GM23338 (cell line): ENCODE measurements around the gene HDC. TPM values are rescaled to one million over a fixed set of nuclear protein-coding genes. Genes with fewer than 3 reads are reported as not detected.

Experiments
- ATAC-seq: fragments of 200-7000 bp; cut with Tn5 transposase; 3 replicates; pipeline ENCODE4 v1.9.1; 2020
- DNase-seq: peaks from one replicate; pipeline ENCODE4 v3.0.0-alpha.2; 2015; ENCODE audit warnings: low spot score
- H2AFZ ChIP-seq: fragments of 200-600 bp; sonication (generic); 2 replicates; pipeline ENCODE4 v1.8.0; 2016; ENCODE audit warnings: antibody characterized with exemption, mild to moderate bottlenecking, moderate library complexity
- H3F3A ChIP-seq: fragments of 200-600 bp; sonication (generic); replicated peaks from 2 replicates; pipeline ENCODE4 v1.8.0; 2017; ENCODE audit warnings: antibody characterized with exemption, mixed run types, low read depth
- H3K27ac ChIP-seq: fragments of 200-600 bp; sonication (generic); 2 replicates; pipeline ENCODE4 v1.6.1; 2016; ENCODE audit warnings: low read depth
- H3K27me3 ChIP-seq: fragments of 200-600 bp; sonication (generic); 2 replicates; pipeline ENCODE4 v1.8.0; 2016; ENCODE audit warnings: mild to moderate bottlenecking, mixed run types, moderate library complexity; ENCODE audit not compliant: insufficient read depth
- H3K36me3 ChIP-seq: fragments of 200-600 bp; sonication (generic); 2 replicates; pipeline ENCODE4 v1.8.0; 2016; ENCODE audit warnings: mild to moderate bottlenecking; ENCODE audit not compliant: insufficient read depth
- H3K4me1 ChIP-seq: fragments of 200-600 bp; sonication (generic); 2 replicates; pipeline ENCODE4 v1.8.0; 2016; ENCODE audit warnings: mild to moderate bottlenecking, moderate library complexity; ENCODE audit not compliant: insufficient read depth
- H3K4me2 ChIP-seq: fragments of 200-600 bp; sonication (generic); 2 replicates; pipeline ENCODE4 v1.7.1; 2017; ENCODE audit warnings: mixed run types
- H3K4me3 ChIP-seq: fragments of 200-600 bp; sonication (generic); 2 replicates; pipeline ENCODE4 v1.6.1; 2016; ENCODE audit warnings: mixed run types
- H3K79me2 ChIP-seq: fragments of 200-600 bp; sonication (generic); replicated peaks from 2 replicates; pipeline ENCODE4 v1.8.0; 2017; ENCODE audit warnings: mild to moderate bottlenecking; ENCODE audit not compliant: insufficient read depth
- H3K9me2 ChIP-seq: fragments of 200-600 bp; sonication (generic); 2 replicates; pipeline ENCODE4 v1.8.0; 2017; ENCODE audit not compliant: insufficient read depth
- H4K20me1 ChIP-seq: fragments of 200-600 bp; sonication (generic); replicated peaks from 2 replicates; pipeline ENCODE4 v1.8.0; 2017; ENCODE audit warnings: mild to moderate bottlenecking; ENCODE audit not compliant: insufficient read depth
- H3K27ac Mint-ChIP-seq: 2 replicates; pipeline ENCODE4 v1.8.0; 2020; ENCODE audit warnings: inconsistent platforms, mild to moderate bottlenecking, moderate library complexity, mixed read lengths
- H3K27me3 Mint-ChIP-seq: 3 replicates; pipeline ENCODE4 v1.8.0; 2022; ENCODE audit warnings: low read depth, mild to moderate bottlenecking, moderate library complexity, mixed read lengths, inconsistent platforms; ENCODE audit not compliant: insufficient read depth, poor library complexity
- H3K36me3 Mint-ChIP-seq: 3 replicates; pipeline ENCODE4 v1.8.0; 2021; ENCODE audit warnings: low read depth, mild to moderate bottlenecking, inconsistent platforms, moderate library complexity, mixed read lengths
- H3K4me1 Mint-ChIP-seq: 3 replicates; pipeline ENCODE4 v1.8.0; 2020; ENCODE audit warnings: mild to moderate bottlenecking, inconsistent platforms, mixed read lengths
- H3K4me3 Mint-ChIP-seq: 3 replicates; pipeline ENCODE4 v1.8.0; 2021; ENCODE audit warnings: moderate library complexity, mild to moderate bottlenecking, inconsistent platforms, mixed read lengths
- H3K9me3 Mint-ChIP-seq: 3 replicates; pipeline ENCODE4 v1.8.0; 2020; ENCODE audit warnings: moderate library complexity, mild to moderate bottlenecking, inconsistent platforms, mixed read lengths
- EZH2 ChIP-seq: fragments of 200-600 bp; sonication (generic); IDR thresholded peaks from one replicate; pipeline ENCODE4 v1.8.0; 2017; ENCODE audit warnings: antibody characterized with exemption, mild to moderate bottlenecking, low read depth; ENCODE audit not compliant: unreplicated experiment
- JUNB ChIP-seq: IDR thresholded peaks from one replicate; pipeline ENCODE4 v1.6.1; 2016; ENCODE audit warnings: antibody characterized with exemption; ENCODE audit not compliant: unreplicated experiment
- POLR2AphosphoS5 ChIP-seq: IDR thresholded peaks from 2 replicates; pipeline ENCODE4 v1.6.1; 2016; ENCODE audit warnings: antibody characterized with exemption, low read depth
- STAT1 ChIP-seq: IDR thresholded peaks from one replicate; pipeline ENCODE4 v1.6.1; 2016; ENCODE audit warnings: antibody characterized with exemption; ENCODE audit not compliant: unreplicated experiment
- ZNF114 ChIP-seq: fragments of 250-450 bp; sonication (Bioruptor Pico); IDR thresholded peaks from 2 replicates; pipeline ENCODE4 v1.5.0; 2020; ENCODE audit warnings: mild to moderate bottlenecking, moderate library complexity
- polyA plus RNA-seq: library from polyadenylated mRNA; unstranded; fragments of >200 nt; fragmentation: Nextera tagmentation; extraction: Ambion mirVana; gene quantifications from 2 replicates; pipeline ENCODE4 v1.2.1, GENCODE V29; 2016
- total RNA-seq: library from RNA; depleted of rRNA; stranded (reverse); fragments of >200 nt; shearing (Covaris generic); gene quantifications from 2 replicates; pipeline ENCODE4 v1.2.3, GENCODE V29; 2014
- TF ChIP-seq, protein P1 (sequence below): IDR thresholded peaks from 2 replicates; pipeline ENCODE4 v1.6.1; 2016; ENCODE audit warnings: antibody characterized with exemption
- TF ChIP-seq, protein P2 (sequence below): IDR thresholded peaks from one replicate; pipeline ENCODE4 v1.6.1; 2018; ENCODE audit warnings: antibody characterized with exemption; ENCODE audit not compliant: unreplicated experiment
- TF ChIP-seq, protein P3 (sequence below), 2 experiments: fragments of 200-600 bp in 1 of 2; sonication (generic) in 1 of 2; conservative IDR thresholded peaks; 2 replicates each; pipeline versions ENCODE4 v1.5.1 to v1.6.1; 2016 to 2017; ENCODE audit warnings: antibody characterized with exemption in 2 of 2, low read depth in 2 of 2, mild to moderate bottlenecking in 2 of 2, moderate library complexity in 1 of 2

The HDC gene
- total and polyA plus RNA-seq, 2 experiments from 2014 or later = not detected

DNA sequence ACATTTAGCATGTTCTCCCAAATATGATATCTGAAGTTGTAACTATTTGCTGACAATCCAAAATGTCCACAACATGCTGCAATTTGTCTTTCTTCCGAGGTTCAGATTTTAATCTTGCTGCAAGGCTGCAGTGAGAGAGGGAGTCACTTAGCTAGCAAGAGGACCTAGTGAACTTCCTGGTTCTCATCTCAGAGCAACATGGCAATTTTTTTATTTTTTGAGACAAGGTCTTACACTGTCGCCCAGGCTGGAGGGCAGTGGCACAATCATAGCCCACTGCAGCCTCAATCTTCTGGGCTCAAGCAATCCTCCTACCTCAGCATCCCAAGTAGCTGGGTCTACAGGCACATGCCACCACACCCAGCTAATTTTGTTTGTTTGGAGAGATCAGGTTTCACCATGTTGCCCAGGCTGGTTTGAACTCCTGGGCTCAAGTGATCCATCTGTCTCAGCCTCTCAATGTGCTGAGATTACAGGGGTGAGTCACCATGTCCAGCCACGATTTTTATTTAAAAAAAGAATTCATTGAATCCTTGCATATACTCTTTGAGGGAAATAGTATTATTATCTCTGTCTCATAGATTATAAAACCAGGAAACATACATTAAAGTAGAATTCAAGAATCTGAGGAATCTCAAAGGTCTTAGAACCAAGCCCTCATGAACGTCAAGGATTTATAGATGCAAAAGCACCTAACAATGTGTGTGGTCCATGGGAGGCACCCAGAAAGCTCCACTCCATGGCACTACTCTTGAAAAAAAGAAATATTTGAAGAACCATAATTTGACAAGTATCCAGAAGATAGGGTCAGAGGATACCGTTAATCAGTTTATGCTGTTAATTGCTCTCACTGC is 9.1 kb downstream of the HDC start (continued):
- TF ChIP-seq, protein P1, sequence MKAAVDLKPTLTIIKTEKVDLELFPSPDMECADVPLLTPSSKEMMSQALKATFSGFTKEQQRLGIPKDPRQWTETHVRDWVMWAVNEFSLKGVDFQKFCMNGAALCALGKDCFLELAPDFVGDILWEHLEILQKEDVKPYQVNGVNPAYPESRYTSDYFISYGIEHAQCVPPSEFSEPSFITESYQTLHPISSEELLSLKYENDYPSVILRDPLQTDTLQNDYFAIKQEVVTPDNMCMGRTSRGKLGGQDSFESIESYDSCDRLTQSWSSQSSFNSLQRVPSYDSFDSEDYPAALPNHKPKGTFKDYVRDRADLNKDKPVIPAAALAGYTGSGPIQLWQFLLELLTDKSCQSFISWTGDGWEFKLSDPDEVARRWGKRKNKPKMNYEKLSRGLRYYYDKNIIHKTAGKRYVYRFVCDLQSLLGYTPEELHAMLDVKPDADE = no peak
- TF ChIP-seq STAT1 = no peak
- TF ChIP-seq ZNF114 = no peak
- no peak for TF ChIP-seq EZH2
- TF ChIP-seq JUNB = no peak
- TF ChIP-seq, protein P2, sequence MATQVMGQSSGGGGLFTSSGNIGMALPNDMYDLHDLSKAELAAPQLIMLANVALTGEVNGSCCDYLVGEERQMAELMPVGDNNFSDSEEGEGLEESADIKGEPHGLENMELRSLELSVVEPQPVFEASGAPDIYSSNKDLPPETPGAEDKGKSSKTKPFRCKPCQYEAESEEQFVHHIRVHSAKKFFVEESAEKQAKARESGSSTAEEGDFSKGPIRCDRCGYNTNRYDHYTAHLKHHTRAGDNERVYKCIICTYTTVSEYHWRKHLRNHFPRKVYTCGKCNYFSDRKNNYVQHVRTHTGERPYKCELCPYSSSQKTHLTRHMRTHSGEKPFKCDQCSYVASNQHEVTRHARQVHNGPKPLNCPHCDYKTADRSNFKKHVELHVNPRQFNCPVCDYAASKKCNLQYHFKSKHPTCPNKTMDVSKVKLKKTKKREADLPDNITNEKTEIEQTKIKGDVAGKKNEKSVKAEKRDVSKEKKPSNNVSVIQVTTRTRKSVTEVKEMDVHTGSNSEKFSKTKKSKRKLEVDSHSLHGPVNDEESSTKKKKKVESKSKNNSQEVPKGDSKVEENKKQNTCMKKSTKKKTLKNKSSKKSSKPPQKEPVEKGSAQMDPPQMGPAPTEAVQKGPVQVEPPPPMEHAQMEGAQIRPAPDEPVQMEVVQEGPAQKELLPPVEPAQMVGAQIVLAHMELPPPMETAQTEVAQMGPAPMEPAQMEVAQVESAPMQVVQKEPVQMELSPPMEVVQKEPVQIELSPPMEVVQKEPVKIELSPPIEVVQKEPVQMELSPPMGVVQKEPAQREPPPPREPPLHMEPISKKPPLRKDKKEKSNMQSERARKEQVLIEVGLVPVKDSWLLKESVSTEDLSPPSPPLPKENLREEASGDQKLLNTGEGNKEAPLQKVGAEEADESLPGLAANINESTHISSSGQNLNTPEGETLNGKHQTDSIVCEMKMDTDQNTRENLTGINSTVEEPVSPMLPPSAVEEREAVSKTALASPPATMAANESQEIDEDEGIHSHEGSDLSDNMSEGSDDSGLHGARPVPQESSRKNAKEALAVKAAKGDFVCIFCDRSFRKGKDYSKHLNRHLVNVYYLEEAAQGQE = no peak

DNA sequence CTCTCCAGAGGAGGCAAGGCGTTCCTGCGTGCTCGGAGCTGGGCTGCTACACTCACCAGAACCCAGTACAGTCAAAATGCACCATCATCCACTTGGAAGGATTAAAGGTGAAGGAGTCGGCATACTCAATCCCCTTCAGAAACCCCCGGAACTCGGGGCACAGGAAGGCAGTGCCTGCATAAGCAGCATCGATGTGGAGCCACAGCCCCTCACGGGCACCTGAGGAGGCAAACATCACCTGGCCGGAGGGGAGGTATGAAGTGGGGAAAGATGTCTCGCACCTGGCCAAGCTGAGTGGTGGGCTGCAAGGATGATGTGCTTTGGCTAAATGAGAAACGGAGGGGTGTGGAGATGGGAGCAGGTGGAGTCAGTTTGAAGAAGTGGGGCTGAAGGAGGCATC is 13.0 kb downstream of the HDC start:
- Mint-ChIP-seq H3K36me3 (no peaks in the 10 kb centered on the region), H3K9me3 (no peaks in the 10 kb centered on the region), H3K4me1 (no peaks in the 10 kb centered on the region), H3K4me3 (no peak overlapping the region), H3K27ac (no peak overlapping the region), H3K27me3 (peaks cover 3% of the 10 kb centered on the region)
- Histone ChIP-seq H3K4me1 (no peaks in the 10 kb centered on the region), H3K27me3 (no peaks in the 10 kb centered on the region), H3K9me2 (peaks cover 11% of the 10 kb centered on the region; the same call in 1 of the 2 replicates), H2AFZ (no peak overlapping the region), H3K4me2 (no peak overlapping the region), H3K27ac (no peak overlapping the region), H4K20me1 (no peaks in the 10 kb centered on the region), H3K36me3 (no peaks in the 10 kb centered on the region), H3K79me2 (no peaks in the 10 kb centered on the region), H3K4me3 (no peak overlapping the region), H3F3A (no peaks in the 10 kb centered on the region)
- no peak for ATAC-seq
- DNase-seq = no peak
- no peak for TF ChIP-seq POLR2AphosphoS5

DNA sequence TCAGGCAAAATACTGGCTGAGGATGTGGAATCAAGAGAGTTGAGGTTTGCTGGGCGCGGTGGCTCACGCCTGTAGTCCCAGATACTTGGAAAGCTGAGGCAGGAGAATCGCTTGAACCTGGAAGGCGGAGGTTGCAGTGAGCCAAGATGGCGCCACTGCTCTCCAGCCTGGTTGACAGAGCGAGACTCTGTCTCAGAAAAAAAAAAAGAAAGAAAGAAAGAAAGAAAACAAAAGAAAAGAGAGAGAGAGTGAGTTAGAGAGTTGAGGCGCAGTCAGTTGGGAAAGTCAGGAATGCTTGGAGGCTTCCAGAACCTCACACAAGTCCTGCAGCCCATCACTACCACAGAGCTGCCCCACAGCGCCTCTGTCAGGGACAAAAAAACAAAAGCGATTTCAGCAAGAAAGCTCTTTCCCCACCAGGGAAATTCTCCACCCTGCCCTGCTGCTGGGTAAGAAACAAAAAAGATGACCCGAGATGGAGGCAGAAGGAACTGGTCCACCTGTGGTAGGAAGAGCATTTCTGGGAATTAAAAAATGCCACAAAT is 13.8 kb downstream of the HDC start:
- no peak overlapping the region for H3K27ac Mint-ChIP-seq
- H3K27ac ChIP-seq = no peak overlapping the region
- no peaks in the 10 kb centered on the region for H3F3A ChIP-seq
- no peak overlapping the region for H3K4me3 ChIP-seq
- no peak overlapping the region for H3K4me2 ChIP-seq
- H3K9me3 Mint-ChIP-seq = no peaks in the 10 kb centered on the region
- H3K4me1 ChIP-seq = no peaks in the 10 kb centered on the region
- H3K4me3 Mint-ChIP-seq = no peak overlapping the region
- H2AFZ ChIP-seq = peak overlapping the region; percentile 94
- no peaks in the 10 kb centered on the region for H3K36me3 ChIP-seq
- DNase-seq = peak; percentile 25
- ATAC-seq = no peak; the same call in 2 of the 3 replicates
- H3K27me3 Mint-ChIP-seq = peaks cover 3% of the 10 kb centered on the region
- H3K36me3 Mint-ChIP-seq = no peaks in the 10 kb centered on the region
- no peaks in the 10 kb centered on the region for H3K4me1 Mint-ChIP-seq
- H3K79me2 ChIP-seq = no peaks in the 10 kb centered on the region
- no peaks in the 10 kb centered on the region for H4K20me1 ChIP-seq
- H3K27me3 ChIP-seq = no peaks in the 10 kb centered on the region
- peaks cover 9% of the 10 kb centered on the region; the same call in 1 of the 2 replicates for H3K9me2 ChIP-seq
- TF ChIP-seq, protein P3, sequence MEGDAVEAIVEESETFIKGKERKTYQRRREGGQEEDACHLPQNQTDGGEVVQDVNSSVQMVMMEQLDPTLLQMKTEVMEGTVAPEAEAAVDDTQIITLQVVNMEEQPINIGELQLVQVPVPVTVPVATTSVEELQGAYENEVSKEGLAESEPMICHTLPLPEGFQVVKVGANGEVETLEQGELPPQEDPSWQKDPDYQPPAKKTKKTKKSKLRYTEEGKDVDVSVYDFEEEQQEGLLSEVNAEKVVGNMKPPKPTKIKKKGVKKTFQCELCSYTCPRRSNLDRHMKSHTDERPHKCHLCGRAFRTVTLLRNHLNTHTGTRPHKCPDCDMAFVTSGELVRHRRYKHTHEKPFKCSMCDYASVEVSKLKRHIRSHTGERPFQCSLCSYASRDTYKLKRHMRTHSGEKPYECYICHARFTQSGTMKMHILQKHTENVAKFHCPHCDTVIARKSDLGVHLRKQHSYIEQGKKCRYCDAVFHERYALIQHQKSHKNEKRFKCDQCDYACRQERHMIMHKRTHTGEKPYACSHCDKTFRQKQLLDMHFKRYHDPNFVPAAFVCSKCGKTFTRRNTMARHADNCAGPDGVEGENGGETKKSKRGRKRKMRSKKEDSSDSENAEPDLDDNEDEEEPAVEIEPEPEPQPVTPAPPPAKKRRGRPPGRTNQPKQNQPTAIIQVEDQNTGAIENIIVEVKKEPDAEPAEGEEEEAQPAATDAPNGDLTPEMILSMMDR (conservative IDR thresholded peaks at IDR 0.05; ENCODE audit: low read depth in 2 of 2) = peak; percentile 10 to 38; a peak in 3 of 4 replicates
